ENCODE measurements around the gene MARVELD3.

The MARVELD3 gene

DNA sequence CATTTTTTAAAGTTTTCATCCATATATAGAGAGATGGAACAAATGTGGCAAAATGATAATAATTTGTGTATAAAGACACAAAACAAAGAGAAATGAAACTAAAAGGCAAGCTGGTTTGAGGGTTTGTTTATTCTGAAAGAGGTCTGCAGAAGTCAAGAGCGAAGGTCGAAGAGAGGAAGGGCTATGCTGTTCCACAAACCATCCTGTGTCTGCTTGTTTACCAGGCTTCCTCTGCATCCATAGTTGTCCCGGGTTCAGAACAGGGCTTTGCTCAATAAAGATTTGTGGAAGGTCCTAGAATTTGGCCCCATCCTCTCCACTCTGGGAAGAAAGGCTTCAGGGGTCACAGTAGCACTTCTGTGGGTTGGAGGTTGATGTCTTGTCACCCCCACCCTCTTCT, 2.4 kb upstream of the MARVELD3 start:
- DNase-seq (ENCODE audit: low read depth): no peak

DNA sequence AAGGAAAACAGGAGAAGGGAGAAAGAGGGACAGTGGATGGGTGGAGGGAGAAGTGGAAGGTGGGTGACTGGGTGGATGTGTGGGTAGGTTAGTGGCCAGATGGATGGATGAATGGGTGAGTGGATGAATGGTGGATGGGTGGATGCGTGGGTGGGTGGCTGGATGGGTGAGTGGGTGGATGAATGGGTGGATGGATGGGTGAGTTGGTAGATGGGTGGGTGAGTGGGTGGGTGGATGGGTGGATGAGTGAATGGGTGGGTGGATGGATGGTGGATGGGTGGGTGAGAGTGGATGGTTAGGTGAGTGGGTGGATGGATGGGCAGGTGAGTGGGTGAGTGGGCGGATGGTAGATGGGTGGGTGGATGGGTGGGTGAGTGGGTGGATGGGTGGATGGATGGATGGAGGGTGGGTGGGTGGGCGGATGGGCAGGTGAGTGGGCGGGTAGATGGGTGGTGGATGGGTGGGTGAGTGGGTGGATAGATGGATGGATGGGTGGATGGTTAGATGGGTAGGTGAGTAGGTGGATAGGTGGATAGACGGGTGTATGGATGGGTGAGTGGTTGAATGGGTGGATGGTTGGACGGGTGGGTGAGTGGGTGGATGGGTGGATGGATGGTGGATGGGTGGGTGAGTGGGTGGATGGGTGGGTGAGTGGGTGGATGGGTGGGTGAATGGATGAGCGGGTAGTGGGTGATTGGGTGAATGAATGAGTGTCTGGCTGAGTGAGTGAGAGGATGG, 702 bp upstream of the MARVELD3 start:
- no peak for DNase-seq (ENCODE audit: low read depth)

DNA sequence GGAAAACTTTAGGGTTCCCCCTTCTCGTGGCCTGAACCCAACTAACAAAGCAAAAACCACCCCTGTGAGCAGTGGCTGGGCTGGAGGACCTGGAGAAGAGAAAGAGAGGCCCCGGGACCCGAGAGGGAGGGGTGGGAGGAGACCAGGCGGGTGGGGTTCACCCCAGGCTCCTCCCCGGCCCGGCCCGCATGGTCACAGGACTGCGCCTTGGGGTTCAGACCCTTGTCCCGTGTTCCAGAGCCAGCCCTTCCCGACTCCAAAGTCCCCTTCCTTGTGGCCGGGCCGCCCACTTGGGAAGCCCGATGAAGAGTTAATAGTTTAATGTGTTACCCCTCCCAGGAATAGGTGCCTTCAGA, 852 bp downstream of the MARVELD3 start:
- no peak for DNase-seq (ENCODE audit: low read depth)

DNA sequence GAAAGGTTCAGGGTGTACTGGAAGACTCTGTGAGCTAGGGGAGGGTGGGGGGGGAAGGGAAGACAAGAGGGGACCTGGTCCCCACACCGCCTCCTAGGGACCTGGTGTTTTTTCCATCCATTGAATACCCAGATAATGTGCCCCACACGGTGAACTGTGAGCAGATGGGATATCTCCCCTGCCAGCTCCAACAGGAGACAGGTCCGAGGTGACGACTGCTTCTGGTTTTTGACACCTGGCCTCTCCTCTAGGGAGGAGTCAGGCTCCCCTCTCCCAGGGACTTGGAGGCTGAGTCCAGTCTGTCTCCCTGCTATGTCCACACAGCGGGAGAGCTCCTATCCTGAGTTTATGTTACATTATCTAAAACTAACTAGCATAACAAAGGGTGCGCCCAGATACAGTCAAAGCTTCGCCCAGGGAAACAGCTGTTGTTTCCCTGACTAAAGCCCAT, 1.8 kb downstream of the MARVELD3 start:
- no peak for DNase-seq (ENCODE audit: low read depth)

DNA sequence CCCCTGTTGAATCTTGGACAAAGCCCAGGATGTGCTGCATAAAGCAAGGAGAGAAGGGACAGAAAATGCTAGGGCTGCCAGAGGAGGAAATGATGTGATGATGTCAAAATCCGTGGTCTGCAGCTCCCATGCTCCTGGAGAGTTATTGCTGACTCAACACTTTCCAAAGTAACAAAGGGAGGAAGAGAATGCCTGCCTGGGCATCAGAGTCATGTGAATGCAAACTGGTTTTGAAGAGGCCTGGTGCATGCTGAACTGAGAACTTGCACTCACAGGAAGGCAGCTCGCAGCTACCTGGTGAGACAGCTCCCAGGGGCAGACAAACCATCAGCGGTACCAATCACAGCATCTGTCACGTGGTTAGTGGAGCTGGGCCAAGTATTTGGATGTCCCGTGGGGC, 2.8 kb downstream of the MARVELD3 start:
- DNase-seq (ENCODE audit: low read depth): no peak

DNA sequence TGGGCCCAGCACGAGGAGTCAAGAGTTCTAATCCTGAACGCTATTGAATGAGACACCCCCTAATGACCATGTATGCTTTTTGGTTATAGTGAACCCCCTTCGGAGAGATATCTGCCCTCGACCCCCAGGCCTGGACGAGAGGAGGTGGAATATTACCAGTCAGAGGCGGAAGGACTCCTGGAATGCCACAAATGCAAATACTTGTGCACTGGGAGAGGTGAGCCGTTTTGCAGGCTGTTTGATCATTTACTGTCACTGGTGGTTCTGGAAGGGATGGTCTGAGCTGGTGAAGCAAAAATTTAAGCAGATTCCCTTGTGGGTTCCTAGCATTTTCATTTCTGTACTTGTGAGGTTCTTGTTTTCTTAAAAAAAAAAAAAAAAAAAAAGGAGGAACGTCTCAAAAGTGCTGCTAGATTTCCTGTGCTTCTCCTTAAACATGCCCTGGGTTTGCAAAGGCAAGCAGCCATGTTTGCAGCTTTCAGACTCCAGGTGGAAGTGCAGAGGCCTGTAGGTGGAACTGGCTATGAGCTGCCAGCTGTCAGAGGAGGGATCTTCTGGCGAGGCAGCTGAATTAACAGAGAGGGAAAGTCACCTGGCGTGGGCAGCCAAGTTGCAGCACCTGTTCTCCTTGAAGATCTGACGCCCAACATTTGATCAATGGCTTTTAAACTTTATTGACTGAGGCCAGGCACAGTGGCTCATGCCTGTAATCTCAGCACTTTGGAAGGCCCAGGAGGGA, 3.5 kb downstream of the MARVELD3 start:
- DNase-seq (ENCODE audit: low read depth): no peak

DNA sequence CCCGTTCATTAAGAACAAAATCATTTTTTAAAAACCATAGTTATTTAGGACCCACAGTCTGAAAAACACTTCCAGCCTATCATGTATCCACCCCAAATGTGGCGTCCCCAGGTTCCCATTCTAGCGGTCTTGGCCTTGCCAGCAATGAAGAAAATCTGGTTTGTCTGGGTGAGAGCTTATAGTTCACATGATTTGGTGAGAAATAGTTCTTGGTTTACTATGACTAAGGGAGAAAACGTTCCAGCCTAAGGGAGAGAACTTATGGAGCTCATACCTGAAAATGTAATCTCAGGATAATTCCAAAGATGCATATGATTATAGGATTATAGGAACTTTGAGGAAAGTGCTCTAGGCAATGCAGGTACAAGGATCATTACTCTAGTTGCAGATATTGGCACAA, 4.8 kb downstream of the MARVELD3 start:
- no peak for DNase-seq (ENCODE audit: low read depth)

DNA sequence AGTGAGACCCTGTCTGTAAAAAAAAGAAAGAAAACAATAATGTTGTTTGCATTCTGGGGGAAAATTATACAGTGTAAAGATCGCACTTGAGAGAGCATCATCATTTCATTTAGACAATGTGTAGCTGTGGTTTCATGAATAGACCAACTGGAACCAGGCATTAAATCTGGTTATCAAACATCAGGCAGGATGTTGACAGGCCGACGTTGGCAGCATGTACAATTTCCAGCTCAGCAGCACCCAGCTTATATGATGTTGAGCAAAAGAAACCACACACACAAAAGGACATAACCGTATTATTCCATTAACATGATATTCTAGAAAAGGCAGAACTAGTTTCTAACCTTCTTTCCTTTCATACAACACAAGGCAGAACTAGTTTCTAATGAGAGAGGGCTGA, 5.8 kb downstream of the MARVELD3 start:
- DNase-seq (ENCODE audit: low read depth): no peak

DNA sequence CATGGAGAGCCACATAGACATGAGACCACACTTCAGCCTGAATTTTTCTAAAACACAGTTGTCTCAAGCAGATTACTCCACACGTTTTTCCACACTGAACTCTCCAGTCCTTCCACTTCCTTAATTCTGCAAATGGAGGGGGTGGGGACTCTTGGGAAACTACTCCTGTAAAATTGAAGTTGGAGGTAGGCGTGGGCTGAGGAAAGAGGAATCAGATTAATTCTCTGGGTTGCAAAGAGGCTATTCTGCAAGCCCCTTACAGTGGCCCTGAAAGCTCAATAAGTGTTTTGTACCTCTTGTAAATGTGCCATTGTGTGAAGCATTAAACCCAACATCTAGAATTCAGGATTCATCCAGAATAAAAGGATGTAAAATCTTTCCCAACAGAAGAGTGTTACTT, 9.6 kb downstream of the MARVELD3 start:
- DNase-seq (ENCODE audit: low read depth): no peak

DNA sequence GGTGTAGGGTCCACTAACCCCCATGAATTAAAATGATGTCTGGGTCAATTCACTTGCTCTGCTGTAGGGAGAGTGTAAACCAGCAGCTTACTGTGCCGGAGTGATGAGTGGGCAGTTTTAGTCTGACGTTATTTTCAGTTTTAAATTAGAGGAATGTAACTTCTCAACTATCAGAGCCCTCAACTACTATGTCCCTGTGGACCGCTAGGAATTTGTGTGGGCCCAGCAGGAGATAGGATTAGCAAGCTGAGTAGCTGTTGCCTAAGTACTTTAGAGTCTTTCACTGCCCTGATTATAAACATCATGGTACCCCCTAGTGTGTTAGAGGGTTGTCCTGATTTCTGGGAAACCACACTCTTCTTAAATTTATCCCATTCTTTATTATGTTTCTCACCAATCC, 11.4 kb downstream of the MARVELD3 start:
- DNase-seq (ENCODE audit: low read depth): no peak

DNA sequence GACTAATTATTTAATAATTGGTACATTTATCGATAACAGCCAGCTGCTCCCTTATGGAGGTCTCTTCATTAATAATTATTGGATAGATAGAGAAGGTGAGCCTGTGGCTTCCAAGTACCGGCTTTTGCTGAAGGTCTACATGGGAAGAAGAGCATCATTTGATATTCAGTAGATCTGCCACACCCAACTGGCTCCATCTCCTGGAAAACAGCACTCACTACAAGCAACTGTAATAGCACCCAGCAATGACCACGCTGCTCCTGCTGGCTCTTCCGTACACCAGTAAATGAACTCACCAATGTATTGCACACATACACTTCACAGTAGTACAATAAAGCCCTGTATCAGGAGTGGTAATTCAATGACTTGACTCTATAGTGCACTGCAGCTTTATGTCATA, 19.5 kb downstream of the MARVELD3 start:
- no peak for DNase-seq (ENCODE audit: low read depth)

DNA sequence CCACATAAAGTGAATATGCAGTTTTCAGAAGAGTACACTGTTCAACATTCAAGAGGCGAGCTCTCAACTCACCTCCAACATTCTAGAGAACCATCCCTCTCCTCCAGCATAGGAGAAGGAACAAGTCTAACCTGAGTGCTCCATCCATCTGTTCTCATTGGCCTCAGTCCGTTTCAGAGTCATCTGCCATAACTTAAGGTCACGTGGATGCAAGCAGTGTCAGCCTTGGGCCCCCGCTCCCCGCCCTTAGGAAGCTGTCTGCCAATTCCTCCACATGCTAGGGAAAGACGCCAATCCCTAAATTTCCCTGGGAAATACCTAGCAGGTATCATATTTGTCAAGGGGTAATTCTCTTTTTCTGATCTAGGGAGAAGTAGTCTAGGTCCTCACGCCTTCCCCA, 21.4 kb downstream of the MARVELD3 start:
- DNase-seq (ENCODE audit: low read depth): no peak

DNA sequence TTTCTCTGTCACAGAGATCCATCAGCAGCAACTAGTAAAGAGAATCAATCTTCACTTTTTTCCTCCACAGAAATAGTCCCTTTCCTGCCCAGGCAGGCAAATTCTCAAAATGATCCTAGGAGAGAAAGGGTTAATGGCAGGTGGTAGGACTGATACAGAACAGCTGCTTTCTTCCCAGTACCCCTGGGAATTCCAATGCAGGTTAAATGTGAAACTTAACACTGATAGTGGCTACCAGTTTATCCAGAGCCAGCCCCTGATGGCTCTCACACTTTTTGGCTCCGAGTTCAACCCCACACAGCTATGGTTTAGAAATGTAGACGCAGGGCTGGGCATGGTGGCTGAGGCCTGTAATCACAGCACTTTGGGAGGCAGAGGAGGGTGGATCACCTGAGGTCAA, 22.2 kb downstream of the MARVELD3 start:
- DNase-seq (ENCODE audit: low read depth): no peak

DNA sequence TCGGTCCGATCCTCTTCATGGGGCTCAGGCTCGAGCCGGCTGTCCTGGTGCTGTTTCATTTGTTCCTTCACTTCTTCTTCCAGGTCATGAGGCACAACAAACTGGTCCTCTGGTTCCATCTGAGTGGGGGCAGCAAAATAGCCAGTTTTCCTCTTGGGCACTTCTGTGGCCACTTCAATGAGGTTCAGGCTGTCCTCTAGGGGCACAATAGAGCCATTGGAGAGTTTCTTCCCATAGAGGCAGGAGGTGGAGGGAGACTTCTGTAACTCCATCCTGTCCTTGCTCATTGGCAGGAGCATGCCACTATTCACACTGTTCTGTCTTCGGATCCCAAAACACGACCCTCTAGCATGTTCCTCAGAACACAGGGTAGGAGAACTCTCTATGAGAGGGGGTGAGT, 22.9 kb downstream of the MARVELD3 start:
- DNase-seq (ENCODE audit: low read depth): no peak

DNA sequence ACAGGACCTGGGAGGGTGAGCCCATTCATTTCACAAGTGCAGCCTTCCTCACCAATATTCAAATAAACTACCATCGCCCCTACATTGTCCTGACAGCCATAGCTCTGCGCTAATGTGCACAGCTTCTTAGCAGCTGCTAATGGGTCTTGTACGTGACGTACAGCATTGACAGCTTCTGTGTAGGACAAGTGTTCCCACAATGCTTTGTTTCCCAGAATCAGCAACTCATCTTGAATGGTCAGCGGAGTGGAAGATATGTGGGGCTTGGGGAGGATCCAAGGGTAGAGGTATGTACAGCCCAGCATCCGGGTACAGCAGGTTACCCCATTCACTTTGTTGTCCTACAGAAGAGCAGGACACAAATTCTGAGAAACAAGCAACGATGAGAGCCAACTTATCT, 23.7 kb downstream of the MARVELD3 start:
- DNase-seq (ENCODE audit: low read depth): no peak

DNA sequence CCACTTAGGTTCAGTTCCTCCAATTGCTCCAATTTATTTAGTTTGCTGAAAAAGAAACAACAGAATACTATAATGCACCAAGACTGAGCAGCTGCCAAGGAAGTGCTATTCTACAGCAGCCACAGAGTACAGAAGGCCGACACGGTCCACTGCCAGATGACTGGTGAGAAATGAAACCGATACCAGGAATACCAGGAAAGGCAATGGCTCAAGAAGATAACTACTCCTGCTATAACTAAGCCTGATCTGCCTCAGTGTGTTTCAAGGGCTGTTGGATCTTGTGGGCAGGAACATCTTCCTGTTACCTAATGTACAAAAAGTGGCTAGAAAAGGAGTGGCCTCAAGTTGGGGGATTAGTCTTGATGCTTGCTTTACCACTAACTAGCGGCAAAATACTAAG, 32.8 kb downstream of the MARVELD3 start:
- DNase-seq (ENCODE audit: low read depth): no peak

DNA sequence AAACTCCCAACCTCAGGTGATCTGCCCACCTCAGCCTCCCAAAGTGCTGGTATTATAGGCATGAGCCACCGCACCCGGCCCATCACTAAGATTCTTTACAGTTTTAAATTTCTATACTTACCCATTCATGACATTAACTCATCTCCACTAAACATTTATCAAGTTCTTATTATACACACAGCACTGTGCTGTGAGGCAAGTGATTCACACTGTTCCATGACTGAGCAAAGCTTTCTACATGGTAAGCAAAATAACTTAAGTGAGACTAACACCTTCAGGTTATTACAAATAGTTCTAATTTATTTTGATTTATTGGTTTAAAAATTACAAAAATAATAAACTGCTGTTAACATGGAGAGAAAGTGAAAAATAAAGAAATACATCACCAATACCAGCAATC, 33.5 kb downstream of the MARVELD3 start:
- no peak for DNase-seq (ENCODE audit: low read depth)

DNA sequence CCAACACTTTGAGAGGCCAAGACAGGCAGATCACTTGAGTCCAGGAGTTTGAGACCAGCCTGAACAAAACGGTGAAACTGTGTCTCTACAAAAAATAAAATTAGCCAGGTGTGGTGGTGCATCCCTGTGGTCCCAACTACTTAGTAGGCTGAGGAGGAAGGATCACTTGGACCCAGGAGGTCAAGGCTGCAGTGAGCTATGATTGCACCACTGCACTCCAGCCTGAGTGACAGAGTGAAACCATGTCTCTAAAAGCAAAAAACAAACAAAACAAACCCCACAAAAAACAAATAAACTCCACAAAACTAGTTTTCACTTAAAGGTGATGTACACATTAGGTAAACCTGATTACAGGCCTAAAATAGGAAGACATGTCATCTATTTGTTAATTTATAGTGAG, 40.3 kb downstream of the MARVELD3 start:
- no peak for DNase-seq (ENCODE audit: low read depth)

DNA sequence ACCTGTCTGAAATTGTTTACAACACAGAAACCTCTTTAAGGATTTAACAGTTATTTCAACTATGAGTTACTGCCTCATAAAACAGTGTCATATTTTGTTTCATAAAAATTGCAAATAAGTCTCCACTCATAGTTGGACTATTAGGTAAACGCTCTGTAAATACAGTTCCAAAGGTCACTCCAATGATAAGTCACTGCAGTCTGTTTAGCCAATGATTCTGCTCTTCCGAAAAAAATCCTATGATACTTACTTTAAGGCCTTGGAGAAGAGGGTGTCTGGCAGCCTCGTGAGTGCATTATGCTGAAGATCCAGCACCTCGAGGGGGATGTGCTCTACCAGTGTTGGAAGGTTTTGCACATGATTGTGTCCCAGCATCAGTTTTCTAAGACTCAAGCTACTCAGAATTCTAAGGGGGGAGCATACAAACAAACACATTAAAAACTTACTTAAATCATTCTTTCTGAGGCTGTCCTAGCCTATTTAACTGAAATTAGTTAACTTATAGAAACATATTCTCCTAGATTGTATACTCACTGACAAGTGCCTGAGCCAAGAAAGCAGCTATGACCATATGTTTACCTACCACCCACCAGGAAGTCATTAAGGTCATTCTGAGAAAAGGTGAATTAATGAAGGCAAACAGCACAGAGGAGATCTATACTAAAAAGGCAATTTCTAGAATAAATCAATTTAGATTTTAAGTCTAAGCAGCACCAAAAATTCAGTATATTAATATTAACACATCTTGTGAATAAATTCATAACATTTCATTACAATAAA, 41.1 kb downstream of the MARVELD3 start:
- DNase-seq (ENCODE audit: low read depth): no peak

DNA sequence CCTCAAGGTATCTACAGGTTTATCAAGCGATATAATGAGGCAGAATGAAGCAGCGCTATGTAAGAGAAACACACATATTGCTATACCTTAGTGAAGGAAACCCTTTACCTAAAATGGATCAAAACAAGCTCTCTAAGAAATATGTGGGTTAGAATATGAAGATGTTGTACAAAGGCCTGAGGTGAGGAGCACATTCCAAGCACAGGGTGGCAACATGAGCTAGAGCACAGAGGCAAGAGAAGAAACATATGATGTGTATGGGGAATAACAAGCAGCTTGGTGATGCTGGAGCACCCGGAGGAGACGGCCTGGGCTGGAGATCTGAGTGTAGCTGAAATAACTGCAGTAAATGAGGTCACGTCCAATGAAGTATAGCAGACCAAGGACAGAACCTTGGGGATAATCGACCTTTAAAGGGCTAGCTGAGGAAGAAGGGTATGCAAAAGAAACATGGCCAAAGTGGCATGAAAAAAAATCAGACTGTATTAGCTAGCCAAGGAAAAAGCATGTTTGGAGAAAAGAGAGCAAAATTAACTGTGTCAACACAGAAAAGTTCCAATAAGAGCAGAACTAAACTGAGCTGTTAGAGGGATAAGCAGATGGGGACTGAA, 44.0 kb downstream of the MARVELD3 start:
- no peak for DNase-seq (ENCODE audit: low read depth)

DNA sequence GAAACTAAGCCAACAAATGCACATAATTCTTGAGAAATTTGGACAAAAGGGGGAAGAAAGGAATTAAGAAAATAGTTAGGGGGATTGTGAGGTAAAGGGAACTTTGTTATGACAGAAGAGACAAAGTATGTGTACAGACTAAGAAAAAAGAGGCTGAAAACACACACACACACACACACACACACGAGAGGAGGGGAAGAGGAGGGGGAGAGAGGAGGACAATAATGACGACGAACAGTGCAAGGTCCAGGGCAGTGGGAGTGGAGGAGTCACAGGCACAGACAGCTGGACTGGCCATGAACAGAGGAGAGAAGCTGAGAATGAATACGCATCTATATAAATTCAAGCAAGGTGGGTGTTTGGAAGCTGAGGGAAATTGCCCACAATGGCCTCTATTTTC, 44.6 kb downstream of the MARVELD3 start:
- DNase-seq (ENCODE audit: low read depth): no peak

DNA sequence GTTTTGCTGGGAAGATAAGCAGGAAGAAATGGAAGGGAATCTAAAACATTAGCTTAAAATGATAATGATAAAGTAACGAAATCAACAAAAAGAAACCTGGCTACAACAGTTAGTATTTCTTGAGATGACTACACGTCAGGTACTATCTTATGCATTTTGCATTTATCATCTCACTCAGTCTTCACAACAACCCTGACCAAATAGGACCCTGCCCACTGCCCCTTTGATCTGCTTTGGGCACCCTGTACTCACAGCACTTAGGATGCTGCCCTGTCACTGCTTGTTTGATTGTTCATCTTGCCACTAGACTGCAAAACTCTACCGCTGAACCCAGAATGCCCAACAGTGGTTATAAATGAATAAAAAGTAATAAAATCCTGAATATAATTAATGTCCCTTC, 45.2 kb downstream of the MARVELD3 start:
- DNase-seq (ENCODE audit: low read depth): no peak

DNA sequence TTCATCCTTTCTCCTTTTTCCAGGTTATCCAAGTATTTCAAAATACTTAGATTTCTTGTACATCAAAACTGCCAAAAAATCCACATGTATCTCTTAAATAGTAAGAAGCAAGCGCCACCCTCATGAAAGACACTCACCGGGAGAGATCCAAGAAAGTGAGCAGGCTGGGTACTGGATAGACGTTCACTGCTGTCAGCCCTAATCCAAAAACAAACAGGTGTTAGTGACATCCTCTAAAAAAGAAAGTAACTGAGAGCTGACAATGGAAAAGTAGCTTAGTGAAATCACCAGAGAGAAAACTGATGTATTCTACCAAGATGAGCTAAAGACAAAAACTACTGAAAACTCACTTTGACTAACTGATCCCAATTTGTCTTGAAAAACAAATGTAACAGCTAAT, 46.1 kb downstream of the MARVELD3 start:
- no peak for DNase-seq (ENCODE audit: low read depth)

Measured in stimulated activated CD8-positive, alpha-beta memory T cell treated with anti-CD3 and anti-CD28 coated beads, Interleukin-12 subunit alpha, Interleukin-12 subunit beta, amount 100 ng/mL, for 1 hour (primary cell).